GM11168 (cell line): ENCODE measurements around the gene KCTD21.

ENCODE experiments used
- in situ Hi-C: fragments of 300-500 bp; cut with MboI; formaldehyde crosslinking; loops from one replicate; pipeline ENCODE4 v1.12.0; 2022; ENCODE audit warnings: low sequenced_read_pairs; ENCODE audit not compliant: unreplicated experiment

The KCTD21 gene

GRCh38 chr11:78220218-78221157 is 32.1 kb upstream of the KCTD21 start:
- in situ Hi-C loops = loop anchor here (5.0 to 10.0 kb wide), 2 partner anchors 204 to 347 kb away; no protein-coding TSS in a partner anchor

GRCh38 chr11:78219493-78220217 is 31.2 kb upstream of the KCTD21 start:
- in situ Hi-C loops = loop anchor here (5.0 to 10.0 kb wide), 2 partner anchors 205 to 348 kb away; no protein-coding TSS in a partner anchor

DNA sequence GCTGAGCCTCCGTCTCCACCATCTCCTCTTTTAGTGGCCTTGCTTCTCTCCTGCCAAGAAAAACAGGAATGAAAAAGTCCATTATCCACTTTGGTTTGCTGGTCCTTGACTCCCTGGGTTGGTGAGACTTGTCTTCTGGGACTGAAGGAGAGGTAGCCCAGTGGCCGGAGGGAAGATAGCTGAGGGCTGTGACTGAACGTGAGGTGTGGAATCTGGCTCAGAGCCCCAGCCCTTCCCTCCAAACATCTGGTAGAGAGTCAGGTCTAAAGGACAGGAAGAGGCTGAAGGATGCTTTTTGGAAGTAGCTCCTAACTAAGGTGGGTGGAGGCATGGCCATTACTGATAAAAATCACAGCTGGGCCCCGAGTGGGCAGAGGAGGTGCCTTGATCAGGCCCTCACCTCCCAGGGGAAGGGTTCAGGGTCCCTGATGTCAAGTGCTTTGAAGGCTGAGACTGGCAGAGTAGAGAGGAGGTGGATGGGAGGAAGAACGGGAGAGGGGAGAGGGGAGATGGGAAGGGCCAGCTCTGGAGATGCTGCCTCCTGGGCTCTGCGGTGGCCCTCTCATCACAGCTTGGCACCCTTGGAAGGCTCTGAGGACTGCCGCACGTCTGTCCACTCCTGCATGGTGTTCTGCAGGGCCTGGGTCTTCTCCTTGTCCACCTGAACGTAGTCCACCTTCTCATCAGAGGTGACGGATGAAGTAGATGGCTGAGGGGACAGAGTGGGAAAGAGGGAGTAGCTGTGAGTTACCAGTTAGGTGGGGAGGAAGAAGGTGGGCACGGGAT is 30.5 kb upstream of the KCTD21 start:
- in situ Hi-C loops = no loop called here

- in situ Hi-C loops = no loop called here
Observed at GRCh38 chr11:78217650-78218541, 29.5 kb upstream of the KCTD21 start.

GRCh38 chr11:78216571-78217287 is 28.3 kb upstream of the KCTD21 start:
- in situ Hi-C loops = no loop called here

GRCh38 chr11:78216021-78216420 is 27.6 kb upstream of the KCTD21 start:
- in situ Hi-C loops = no loop called here

GRCh38 chr11:78214331-78215194 is 26.1 kb upstream of the KCTD21 start:
- in situ Hi-C loops = no loop called here

DNA sequence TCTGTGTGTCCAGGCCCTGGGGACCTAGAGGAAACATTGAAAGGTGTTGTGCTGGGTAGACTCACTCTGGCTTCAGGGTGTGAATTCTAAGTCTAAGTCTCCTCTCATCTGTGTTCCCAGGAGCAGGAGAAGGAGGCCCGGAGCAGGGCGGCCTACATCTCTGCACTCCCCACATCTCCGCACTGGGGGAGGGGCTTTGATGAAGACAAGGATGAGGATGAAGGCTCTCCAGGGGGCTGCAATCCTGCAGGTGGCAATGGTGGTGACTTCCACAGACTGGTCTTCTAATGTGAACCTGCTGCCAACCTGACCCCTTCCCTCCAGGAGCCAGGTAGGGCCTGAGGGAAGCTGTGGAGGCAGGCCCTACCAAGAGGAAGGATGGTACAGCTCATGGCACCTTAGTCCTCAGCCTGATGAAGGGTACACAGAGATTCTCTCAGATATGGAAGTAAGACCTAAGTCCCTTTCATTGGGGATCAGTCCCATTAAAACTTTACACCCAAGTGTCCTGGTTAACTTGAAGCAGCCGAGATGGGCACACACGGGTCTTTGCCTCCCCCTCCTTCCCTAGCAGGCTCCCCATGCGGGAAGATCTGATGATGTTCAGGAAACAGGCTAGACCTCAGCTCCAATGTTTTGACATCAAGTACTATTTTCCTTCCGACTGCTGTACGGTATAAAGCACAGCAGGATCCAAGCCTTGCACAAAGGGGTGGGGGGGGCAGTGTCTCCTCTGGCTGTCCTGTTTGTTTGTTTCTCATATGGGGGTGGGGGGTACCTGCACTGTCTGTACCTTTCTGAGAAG is 25.3 kb upstream of the KCTD21 start:
- in situ Hi-C loops = no loop called here

GRCh38 chr11:78212586-78213371 is 24.4 kb upstream of the KCTD21 start:
- in situ Hi-C loops = no loop called here

- in situ Hi-C loops = no loop called here
Observed at GRCh38 chr11:78211565-78211964, 23.1 kb upstream of the KCTD21 start.

GRCh38 chr11:78210000-78210608 is 21.7 kb upstream of the KCTD21 start:
- in situ Hi-C loops = no loop called here

GRCh38 chr11:78209478-78209877 is 21.1 kb upstream of the KCTD21 start:
- in situ Hi-C loops = no loop called here

GRCh38 chr11:78208257-78209165 is 20.1 kb upstream of the KCTD21 start:
- in situ Hi-C loops = no loop called here

DNA sequence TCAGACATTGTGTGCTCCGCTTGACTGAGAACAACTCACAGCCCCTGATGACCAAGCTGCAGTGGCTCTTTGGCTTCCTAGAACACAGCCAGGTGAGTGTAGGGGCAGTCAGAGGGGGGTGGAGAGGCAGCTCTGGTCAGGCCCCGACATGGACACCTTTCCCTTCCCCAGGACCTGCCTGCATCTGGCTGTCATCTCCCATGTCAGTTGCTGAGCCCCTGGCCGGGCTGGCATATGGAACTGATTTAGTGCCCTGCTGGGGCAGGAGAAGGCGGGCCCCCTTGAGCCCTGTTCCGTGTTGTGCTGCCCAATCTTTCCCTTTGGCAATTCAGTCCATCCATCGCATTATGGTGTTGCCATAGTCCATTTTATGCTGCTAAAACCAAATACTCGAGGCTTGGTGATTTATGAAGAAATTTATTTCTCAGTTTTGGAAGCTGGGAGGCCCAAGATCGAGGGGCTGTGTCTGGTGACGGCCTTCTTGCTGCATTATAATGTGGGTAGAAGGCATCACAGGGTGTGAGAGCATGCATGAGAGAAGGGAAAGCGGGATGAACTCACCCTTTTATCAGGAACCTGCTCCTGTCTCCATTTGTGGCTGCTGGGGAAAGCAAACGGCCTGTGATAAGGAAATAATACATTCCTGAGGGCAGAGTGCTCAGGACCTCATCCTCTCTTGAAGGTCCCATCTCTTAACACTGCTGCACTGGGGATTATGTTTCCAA is 19.3 kb upstream of the KCTD21 start:
- in situ Hi-C loops = no loop called here
